Measurements from ENCODE around the gene EVA1C. TPM values are rescaled to one million over a fixed set of nuclear protein-coding genes. Genes with fewer than 3 reads are reported as not detected.
"Not testable (repeated sequence)": the region's sequence is repeated elsewhere in the genome, so short reads cannot be mapped to it uniquely, and the experiment has no call there.

Gene EVA1C
- total RNA-seq, 2 experiments from 2014 or later, result 9.3 to 12.4 TPM

DNA sequence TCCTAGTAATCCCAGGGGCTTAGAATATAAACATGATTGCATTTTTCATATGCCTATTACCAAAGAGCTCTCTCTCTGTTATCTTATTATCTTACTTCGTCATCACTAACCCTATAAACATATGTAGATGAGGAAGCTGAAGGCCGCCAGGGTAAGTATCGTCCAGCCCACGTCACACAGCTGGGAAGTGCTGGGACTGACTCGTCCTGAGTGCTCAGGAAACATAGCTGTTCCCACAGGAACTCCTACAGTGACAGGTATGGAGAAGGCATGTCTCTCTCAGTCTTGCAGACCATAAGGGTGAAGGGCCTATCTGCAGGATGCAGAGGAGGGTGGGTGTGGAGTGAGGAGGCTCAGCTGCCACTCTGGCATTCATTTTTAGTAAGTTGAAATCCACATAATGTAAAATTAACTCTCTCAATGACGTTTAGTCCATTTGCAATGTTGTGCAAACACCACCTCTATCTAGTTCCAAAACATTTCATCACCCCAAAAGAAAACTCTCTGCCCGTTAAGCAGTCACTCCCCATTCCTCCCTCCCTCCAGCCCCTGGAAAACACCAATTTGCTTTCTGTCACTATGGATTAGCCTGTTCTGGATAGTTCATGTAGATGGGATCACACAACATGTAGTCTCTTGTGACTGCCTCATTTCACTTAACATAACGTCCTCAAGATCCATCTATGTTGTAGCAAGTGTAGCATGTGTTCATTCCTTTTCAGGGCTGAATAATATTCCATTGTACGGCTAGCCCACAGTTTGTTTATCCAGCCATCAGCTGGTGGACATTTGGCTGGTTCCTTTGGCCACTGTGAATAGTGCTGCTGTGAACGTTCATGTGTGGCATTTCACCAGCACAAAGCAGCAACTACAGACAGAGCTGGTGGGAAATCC is 104.5 kb downstream of the EVA1C start:
- Mint-ChIP-seq H3K9me3 (no peaks in the 10 kb centered on the region), H3K4me1 (no peaks in the 10 kb centered on the region), H3K27ac (no peak overlapping the region), H3K27me3 (no peaks in the 10 kb centered on the region), H3K36me3 (no peaks in the 10 kb centered on the region), H3K4me3 (no peak overlapping the region)
- ATAC-seq (ENCODE audit: low read depth) (no peak), DNase-seq (no peak)
- POLR2A ChIA-PET, result no interaction called here

DNA sequence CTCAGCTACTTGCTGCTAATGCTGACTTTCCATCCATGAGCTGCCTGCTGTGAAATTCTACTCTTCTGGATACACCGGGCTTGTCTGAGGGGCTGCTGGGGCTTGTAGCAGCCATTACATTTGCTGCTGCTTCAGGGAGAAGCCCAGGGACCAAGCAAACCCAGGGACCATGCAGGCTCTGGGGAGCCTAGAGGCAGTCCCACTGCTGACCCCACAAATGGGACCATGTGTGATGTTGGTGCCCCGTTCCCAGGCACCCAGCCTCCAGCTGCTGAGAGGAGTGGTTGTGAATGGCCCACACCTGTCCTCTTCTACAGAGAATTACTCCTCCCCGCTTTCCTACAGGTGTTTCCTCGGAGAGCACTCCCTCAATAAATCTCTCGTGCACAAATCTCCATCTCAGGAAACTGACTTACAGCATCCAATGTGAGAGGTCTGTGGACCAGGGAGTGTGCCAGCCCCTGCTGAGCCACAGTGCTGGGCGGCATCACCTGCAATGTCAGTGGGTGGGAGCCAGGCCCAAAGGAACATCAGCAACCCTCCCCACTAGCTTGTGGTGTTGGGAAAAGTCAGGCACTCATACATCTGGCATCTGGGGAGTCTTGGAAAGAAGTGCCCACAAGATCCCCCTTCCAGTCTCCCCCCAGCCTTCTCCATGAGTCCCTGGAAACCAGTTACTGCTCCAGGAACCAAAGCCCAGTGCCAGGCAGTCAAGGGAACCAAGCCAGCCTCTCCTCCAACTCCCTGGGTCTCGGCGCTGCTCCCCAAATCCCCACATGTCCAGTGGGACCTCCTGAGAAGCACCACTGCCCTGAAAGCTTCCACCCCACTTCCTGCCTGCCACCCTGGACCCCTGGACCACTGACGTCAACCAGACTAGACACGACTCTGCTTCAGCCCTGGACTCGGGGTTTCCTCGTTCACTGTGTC is 107.7 kb downstream of the EVA1C start:
- H3K27ac Mint-ChIP-seq, result no peak overlapping the region
- POLR2A ChIA-PET, result no interaction called here

GRCh38 chr21:32520875-32521735 is 108.6 kb downstream of the EVA1C start:
- no peak overlapping the region for H3K4me3 Mint-ChIP-seq
- H3K9me3 Mint-ChIP-seq, result no peaks in the 10 kb centered on the region
- H3K27me3 Mint-ChIP-seq, result no peaks in the 10 kb centered on the region
- no peak overlapping the region for H3K27ac Mint-ChIP-seq
- POLR2A ChIA-PET, result no interaction called here
- ATAC-seq (ENCODE audit: low read depth), result no peak
- DNase-seq, result no peak
- H3K4me1 Mint-ChIP-seq, result no peaks in the 10 kb centered on the region
- H3K36me3 Mint-ChIP-seq, result no peaks in the 10 kb centered on the region

More for the DNA sequence above, 107.7 kb downstream of the EVA1C start:
- Mint-ChIP-seq H3K27me3 (no peaks in the 10 kb centered on the region), H3K4me1 (no peaks in the 10 kb centered on the region), H3K4me3 (no peak overlapping the region), H3K36me3 (no peaks in the 10 kb centered on the region), H3K9me3 (no peaks in the 10 kb centered on the region)
- ATAC-seq (ENCODE audit: low read depth) (no peak), DNase-seq (no peak)

GRCh38 chr21:32521736-32522355 is 109.3 kb downstream of the EVA1C start:
- no peaks in the 10 kb centered on the region for H3K9me3 Mint-ChIP-seq
- POLR2A ChIA-PET, result no interaction called here
- no peak overlapping the region for H3K4me3 Mint-ChIP-seq
- no peaks in the 10 kb centered on the region for H3K4me1 Mint-ChIP-seq
- H3K27me3 Mint-ChIP-seq, result no peaks in the 10 kb centered on the region
- no peaks in the 10 kb centered on the region for H3K36me3 Mint-ChIP-seq
- no peak for ATAC-seq (ENCODE audit: low read depth)
- no peak overlapping the region for H3K27ac Mint-ChIP-seq
- DNase-seq, result no peak

DNA sequence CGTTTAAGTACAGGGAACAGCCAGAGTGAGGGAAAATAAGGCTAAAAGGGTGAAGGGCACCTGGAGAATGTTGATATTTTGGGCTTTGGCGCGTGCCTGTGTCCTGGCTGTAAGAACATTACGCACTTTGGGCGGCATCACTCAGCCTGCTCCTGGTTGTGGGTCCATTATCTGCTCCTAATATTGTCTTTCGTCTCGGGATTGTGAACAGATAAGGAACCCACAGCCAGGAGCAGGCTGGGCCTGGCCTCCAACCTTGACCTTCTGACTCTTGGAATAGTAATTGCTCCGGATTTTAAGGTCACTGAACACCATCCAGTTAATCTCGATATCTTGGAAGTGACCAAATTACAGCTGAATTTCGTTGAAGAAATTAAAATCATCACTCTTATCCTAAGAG is 111.0 kb downstream of the EVA1C start:
- no peak for ATAC-seq (ENCODE audit: low read depth)
- Mint-ChIP-seq H3K36me3 (no peaks in the 10 kb centered on the region), H3K27me3 (no peaks in the 10 kb centered on the region), H3K27ac (no peak overlapping the region), H3K9me3 (no peaks in the 10 kb centered on the region), H3K4me3 (no peak overlapping the region), H3K4me1 (no peaks in the 10 kb centered on the region)
- POLR2A ChIA-PET, result no interaction called here
- no peak for DNase-seq

GRCh38 chr21:32523988-32524719 is 111.6 kb downstream of the EVA1C start:
- Mint-ChIP-seq H3K9me3 (no peaks in the 10 kb centered on the region), H3K36me3 (no peaks in the 10 kb centered on the region), H3K27me3 (no peaks in the 10 kb centered on the region), H3K4me1 (no peaks in the 10 kb centered on the region), H3K27ac (no peak overlapping the region), H3K4me3 (no peak overlapping the region)
- POLR2A ChIA-PET, result no interaction called here
- DNase-seq (no peak), ATAC-seq (ENCODE audit: low read depth) (no peak)

DNA sequence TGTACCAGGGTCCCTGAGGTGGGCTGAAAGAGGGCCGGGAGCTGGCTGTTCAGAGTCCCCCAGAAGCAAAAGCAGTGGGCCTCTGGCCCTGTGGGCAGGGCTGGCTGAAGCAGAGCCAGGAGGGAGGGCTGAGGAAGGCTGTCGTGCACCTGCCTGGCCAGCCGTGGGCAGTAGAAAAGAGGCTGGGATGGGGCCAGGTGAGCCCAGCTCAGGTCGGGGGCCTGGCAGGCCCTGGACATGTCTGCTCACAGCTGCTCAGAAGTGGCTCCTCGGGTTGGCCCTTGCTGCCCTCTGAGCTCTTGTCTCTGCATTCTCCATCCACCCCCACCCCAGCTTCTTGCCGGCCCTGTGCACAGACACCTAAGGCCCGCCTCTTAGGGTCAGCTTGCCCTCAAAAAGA is 112.8 kb downstream of the EVA1C start:
- Mint-ChIP-seq H3K4me1 (no peaks in the 10 kb centered on the region), H3K9me3 (no peaks in the 10 kb centered on the region), H3K27ac (no peak overlapping the region), H3K27me3 (no peaks in the 10 kb centered on the region), H3K36me3 (no peaks in the 10 kb centered on the region), H3K4me3 (no peak overlapping the region)
- ATAC-seq (ENCODE audit: low read depth), result no peak
- no peak for DNase-seq
- POLR2A ChIA-PET, result no interaction called here

DNA sequence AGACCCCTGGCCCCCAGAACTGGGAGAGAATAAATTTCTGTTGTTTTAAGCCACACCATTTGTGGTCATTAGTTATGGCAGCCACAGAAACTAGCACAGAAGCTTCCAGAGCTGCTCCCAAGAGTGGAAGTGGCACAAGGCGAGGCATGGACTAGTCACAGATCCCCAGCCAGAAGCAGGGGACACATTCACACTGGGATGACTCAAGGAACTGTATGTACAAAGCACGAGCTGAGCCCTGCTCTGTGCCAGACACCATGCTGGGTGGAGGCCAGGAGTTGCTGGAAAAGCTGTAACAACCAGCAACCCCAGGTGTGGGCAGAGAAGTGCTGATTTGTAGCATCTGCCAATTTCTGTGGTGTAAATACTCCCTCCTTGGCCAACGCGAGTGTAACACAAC is 117.2 kb downstream of the EVA1C start:
- no peak for ATAC-seq (ENCODE audit: low read depth)
- H3K9me3 Mint-ChIP-seq, result peaks cover 1% of the 10 kb centered on the region
- H3K4me3 Mint-ChIP-seq, result no peak overlapping the region
- no peak for DNase-seq
- peaks cover 1% of the 10 kb centered on the region for H3K4me1 Mint-ChIP-seq
- no peaks in the 10 kb centered on the region for H3K27me3 Mint-ChIP-seq
- no peaks in the 10 kb centered on the region for H3K36me3 Mint-ChIP-seq
- POLR2A ChIA-PET, result no interaction called here
- H3K27ac Mint-ChIP-seq, result no peak overlapping the region

DNA sequence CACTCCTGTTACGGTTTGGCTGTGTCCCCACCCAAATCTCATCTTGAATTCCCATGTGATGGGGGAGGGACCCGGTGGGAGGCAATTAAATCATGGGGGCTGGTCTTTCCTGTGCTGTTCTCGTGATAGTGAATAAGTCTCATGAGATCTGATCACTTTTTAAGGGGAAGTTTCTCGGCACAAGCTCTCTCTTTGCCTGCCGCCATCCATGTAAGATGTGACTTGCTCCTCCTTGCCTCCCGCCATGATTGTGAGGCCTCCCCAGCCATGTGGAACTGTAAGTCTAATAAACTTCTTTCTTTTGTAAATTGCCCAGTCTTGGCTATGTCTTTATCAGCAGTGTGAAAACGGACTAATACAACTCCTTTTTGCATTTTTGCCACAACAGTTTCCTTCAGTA is 118.3 kb downstream of the EVA1C start:
- POLR2A ChIA-PET, H3K9me3 Mint-ChIP-seq: not testable (repeated sequence)

GRCh38 chr21:32531561-32531960 is 119.1 kb downstream of the EVA1C start:
- H3K36me3 Mint-ChIP-seq; H3K27me3 Mint-ChIP-seq; POLR2A ChIA-PET; H3K27ac Mint-ChIP-seq; DNase-seq; H3K9me3 Mint-ChIP-seq; ATAC-seq (ENCODE audit: low read depth); H3K4me3 Mint-ChIP-seq; H3K4me1 Mint-ChIP-seq: not testable (repeated sequence)

More for the DNA sequence above, 118.3 kb downstream of the EVA1C start:
- not testable (repeated sequence) for H3K27ac Mint-ChIP-seq; H3K27me3 Mint-ChIP-seq; ATAC-seq (ENCODE audit: low read depth); H3K4me3 Mint-ChIP-seq; H3K4me1 Mint-ChIP-seq; DNase-seq; H3K36me3 Mint-ChIP-seq

DNA sequence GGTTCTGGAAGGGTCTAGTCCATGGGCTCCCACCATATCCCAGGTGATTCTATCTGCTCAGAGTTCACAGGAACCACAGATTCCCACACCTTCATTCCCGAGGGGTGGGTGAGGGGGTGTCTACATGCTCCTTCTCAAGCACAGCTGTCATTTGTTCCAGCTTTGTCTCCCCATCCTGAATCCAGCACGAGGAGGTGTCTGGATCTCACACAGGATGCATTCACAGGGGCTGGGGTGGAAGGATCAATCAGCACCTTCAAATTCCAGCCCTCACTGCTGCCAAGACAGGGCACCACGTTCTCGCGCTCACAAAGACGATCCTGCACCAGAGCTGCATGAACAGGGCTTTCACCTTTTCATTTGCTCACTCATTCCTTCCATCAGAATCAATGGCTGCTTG is 120.1 kb downstream of the EVA1C start:
- Mint-ChIP-seq H3K9me3 (peaks cover 1% of the 10 kb centered on the region), H3K27ac (no peak overlapping the region), H3K36me3 (peaks cover 1% of the 10 kb centered on the region), H3K4me1 (peaks cover 10% of the 10 kb centered on the region), H3K4me3 (no peak overlapping the region), H3K27me3 (no peaks in the 10 kb centered on the region)
- POLR2A ChIA-PET, result no interaction called here
- ATAC-seq (ENCODE audit: low read depth) (no peak), DNase-seq (no peak)

GRCh38 chr21:32533053-32533452 is 120.5 kb downstream of the EVA1C start:
- ATAC-seq (ENCODE audit: low read depth), result no peak
- H3K27ac Mint-ChIP-seq, result no peak overlapping the region
- POLR2A ChIA-PET, result no interaction called here
- peaks cover 10% of the 10 kb centered on the region for H3K4me1 Mint-ChIP-seq
- H3K27me3 Mint-ChIP-seq, result no peaks in the 10 kb centered on the region
- no peak for DNase-seq
- no peak overlapping the region for H3K4me3 Mint-ChIP-seq
- H3K9me3 Mint-ChIP-seq, result peaks cover 1% of the 10 kb centered on the region
- H3K36me3 Mint-ChIP-seq, result peaks cover 1% of the 10 kb centered on the region

Measured in activated naive CD8-positive, alpha-beta T cell treated with anti-CD3 and anti-CD28 coated beads, Interleukin-2, amount 10 ng/mL, durations not matched to agents 7 days and 5 days (primary cell).